ENCODE results near the gene UTF1.
"Not testable (repeated sequence)": the region's sequence is repeated elsewhere in the genome, so short reads cannot be mapped to it uniquely, and the experiment has no call there.

Gene UTF1

DNA sequence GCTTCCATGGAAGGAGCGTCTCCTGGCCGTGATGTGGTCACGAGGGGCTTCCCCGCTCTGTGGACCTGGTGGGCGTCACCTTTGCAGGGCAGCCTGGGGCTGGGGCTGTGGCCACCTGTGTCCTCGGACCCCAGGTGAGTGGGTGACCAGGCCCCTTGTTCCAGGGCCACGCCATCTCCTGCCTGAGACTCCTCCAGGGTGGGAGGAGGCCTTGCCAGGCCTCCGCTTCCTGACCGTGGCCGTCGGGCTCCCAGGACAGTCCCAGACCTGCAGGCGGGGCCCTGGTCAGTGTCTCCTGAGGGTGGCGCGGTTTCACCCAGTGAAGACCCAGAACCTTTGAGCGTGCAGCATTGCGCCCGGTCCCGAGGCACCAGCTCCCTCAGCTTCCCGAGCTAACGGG is 20.4 kb upstream of the UTF1 start:
- DNase-seq (ENCODE audit: low read depth) = no peak

DNA sequence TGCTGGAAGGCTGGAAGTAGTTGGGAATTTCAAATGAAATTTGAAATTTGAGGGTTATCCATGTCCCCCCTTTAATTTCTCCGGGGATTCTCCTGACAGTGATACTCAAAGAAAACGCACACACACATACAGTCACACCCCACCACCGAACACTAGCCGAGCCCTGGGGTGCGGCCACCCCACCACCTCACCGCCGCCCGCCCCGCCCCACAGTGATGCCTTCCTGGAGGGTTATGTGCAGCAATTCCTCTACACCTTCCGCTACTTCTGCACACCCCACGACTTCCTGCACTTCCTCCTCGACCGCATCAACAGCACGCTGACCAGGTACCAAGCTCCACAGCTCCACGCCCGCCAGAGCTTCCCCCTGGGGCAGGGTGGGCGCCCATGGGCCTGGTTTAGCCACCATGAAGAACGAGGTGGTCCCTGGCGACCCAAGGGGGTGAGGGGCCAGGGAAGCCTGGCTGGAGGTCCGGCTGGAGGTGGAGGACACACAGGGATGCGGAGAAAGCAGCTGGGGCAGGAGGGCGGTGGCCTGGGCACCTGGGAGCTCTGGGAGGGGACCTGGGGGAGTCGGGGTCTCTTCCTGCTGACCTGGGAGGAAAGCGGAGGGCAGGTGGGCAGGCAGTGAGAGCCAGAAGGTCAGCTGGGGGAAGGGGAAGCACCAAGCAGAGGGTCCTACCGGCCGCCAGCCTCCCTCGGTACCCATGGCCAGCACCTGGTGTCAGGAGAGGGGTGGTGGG is 19.4 kb upstream of the UTF1 start:
- DNase-seq (ENCODE audit: low read depth) = no peak

DNA sequence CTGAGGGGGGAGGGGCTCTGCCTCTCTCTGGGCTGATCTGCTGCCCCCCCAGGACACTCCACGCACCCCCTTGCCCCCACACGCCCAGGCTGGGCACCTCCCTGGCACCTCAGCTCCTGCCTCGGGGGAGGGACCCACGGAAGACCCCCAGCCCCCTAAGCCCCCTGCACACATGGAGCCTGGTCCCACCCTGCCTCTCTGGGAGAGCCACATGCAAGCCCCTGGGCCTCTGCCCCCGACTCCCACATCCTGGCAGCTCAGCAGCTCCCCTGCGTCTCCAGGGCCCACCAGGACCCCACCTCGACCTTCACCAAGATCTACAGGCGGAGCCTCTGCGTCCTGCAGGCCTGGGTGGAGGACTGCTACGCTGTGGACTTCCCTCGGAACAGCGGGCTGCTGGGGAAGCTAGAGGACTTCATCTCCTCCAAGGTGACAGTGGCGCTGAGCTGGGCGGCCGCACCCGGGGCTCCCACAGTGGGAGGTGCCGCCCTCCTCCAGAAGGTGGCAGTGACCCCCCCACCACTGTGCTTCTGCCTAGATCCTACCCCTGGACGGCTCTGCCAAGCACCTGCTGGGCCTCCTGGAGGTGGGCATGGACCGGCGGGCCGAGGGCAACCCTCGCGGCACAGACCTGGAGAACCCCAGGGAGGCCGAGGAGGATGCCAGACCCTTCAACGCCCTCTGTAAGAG is 18.7 kb upstream of the UTF1 start:
- DNase-seq (ENCODE audit: low read depth) = no peak

DNA sequence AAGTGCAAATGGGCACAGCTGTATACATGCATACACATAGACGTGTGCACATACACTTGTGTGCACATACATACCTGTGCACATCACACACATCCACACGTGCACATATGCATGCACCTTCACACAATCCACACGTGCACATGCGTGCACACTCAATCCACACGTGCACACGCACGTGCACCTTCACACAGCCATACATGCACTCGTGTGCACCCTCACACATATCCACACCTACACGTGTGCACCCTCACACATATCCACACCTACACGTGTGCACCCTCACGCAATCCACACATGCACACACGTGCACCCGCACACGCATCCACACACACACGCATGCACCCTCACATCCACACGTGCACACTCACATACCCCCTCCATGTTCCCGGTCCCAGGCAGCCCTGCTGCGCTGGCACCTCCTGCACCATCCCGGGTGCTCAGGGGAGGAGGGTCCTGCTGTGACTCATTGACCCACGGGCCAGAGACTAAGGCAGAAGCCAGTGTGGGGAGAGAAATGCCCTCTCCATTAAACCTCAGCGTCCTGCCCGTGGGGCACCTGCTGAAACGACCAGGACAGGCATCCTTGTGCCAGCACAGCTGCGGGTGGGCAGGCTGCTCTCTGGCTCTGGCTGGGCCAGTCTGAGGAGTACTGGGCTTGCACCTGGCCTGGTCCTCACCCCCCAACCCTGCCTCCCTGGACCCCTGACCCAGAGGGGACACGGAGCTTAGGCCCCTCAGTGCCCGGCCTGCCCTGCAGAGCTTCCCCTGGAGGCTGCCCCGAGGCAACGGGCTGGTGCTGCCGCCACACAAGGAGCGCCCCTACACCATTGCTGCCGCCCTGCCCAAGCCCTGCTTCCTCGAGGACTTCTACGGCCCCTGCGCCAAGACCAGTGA is 17.8 kb upstream of the UTF1 start:
- no peak for DNase-seq (ENCODE audit: low read depth)

DNA sequence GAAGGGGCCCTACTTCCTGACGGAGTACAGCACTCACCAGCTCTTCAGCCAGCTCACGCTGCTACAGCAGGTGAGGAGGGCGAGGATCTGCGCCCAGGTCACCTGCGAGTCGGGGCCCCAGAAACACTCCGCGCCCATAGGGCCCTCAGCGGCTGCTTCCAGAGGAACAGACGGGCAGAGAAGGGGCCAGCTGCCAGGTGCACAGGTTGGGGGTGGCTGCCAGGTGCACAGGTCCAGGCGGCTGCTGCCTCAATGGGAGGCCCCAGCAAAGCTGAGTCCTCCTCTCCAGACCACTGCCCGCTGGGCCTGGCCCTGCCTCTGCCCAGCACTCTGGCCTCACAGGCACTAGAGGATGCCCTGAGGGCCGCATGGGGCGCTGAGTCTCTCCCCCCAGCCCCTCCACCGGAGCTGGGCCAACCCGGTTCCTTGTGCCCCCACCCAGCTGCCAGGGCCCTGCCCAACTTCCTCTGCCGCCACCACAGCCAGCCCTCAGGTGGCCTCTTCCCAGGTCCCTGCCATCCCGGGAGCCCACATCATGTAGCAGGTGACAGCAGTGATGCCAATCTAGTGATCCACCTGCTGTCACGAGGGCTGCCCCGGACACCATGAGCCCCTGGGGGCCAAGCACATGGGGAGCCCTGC is 17.0 kb upstream of the UTF1 start:
- no peak for DNase-seq (ENCODE audit: low read depth)

DNA sequence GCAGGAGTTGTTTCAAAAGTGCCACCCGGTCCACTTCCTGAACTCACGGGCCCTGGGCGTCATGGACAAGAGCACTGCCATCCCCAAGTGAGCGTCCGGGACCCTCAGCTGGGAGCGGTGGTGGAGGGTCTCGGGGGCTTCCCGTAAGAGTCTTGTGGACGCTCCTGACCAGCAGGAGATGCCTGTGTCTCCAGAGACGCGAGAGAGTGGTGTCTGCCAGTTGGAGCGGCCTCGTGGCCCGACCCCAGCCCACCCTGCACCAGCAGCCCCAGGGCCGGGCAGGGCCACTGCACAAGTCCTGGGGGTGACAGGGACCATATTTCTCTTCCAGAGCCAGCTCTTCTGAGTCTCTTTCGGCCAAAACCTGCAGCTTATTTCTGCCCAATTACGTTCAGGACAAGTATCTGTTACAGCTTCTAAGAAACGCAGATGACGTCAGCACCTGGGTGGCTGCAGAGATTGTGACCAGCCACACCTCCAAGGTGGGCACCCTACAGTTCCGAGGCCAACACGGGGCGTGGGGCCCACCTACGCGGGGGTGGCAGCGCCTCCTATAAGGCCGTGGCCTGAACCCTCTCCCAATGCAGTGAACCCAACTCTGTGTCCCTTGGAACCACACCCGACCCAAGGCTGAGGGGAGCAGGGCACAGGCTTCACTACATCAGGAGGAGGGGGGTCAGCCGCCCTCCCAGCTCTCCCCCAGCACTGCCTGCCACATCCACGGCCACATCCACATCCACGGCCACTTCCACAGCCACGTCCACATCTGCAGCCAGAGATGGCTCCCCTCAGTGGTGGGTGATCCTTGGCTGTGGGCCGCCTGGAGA is 16.2 kb upstream of the UTF1 start:
- no peak for DNase-seq (ENCODE audit: low read depth)

DNA sequence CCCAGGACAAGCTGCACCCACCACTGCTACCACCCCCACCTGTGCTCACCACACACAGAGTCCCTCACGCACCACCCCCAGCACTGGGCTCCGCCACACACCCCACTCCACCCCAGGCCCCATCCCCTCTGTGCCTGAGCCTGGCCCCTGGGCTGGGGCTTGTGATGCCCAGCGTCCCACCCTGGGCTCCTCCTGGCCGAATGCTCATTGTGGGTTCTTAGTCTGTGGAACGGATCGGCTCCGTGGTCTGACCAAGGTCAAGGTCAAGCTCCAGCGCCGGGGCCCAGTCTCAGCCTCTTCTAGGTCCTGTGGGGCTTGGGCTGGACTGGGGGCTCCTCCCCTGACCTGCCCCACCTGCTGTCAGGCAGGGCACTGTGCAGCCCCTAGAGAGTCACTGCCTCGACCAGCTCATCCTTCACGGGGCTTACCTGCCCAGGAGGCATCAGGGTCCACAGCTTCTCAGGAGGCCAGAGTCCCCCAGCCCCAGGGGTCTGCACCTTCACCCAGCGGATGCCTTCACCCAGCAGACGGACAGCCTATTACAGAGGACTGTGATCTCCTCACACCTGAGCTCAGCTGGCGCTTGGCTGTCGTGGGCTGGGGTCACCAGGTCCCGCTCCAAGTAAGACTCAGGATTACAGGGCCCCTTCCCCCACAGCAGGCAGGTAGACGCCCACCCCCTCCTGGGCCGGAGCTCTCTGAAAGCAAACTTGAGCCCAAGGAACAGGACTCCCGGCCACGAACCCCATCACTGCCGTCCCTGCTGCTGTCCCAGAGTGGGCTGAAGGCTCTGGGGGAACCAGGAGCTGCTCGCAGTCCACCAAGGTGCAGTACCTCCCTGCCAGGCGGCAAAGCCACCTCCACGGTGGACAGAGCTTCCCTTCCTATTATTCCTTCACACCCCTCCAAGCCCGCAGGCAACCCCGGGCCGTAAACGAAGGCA is 15.3 kb upstream of the UTF1 start:
- DNase-seq (ENCODE audit: low read depth) = no peak

- DNase-seq (ENCODE audit: low read depth) = no peak
These were observed 14.4 kb upstream of the UTF1 start for GRCh38 chr10:133215586-133215985.

GRCh38 chr10:133216776-133217175 is 13.2 kb upstream of the UTF1 start:
- DNase-seq (ENCODE audit: low read depth) = no peak

- DNase-seq (ENCODE audit: low read depth) = no peak
These were observed 12.0 kb upstream of the UTF1 start for GRCh38 chr10:133217800-133218589.

DNA sequence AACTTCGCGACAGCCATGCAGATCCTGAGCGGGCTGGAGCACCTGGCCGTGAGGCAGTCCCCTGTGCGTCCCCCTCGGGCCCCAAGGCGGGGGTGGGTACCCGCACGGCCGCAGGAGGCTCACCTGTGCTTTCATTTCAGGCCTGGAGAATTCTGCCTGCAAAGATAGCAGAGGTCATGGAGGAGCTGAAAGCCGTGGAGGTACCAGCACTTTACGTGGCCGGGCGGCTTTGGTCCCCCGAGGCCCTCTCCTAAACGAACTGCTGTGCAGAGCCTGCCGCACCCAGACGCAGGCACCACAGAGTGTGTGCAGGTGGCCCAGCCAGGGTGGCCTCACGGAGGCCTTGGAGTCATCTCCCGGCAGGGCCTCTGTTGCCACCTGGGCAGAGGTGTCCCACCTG is 11.1 kb upstream of the UTF1 start:
- DNase-seq (ENCODE audit: low read depth) = no peak

GRCh38 chr10:133219782-133220181 is 10.2 kb upstream of the UTF1 start:
- DNase-seq (ENCODE audit: low read depth) = no peak

DNA sequence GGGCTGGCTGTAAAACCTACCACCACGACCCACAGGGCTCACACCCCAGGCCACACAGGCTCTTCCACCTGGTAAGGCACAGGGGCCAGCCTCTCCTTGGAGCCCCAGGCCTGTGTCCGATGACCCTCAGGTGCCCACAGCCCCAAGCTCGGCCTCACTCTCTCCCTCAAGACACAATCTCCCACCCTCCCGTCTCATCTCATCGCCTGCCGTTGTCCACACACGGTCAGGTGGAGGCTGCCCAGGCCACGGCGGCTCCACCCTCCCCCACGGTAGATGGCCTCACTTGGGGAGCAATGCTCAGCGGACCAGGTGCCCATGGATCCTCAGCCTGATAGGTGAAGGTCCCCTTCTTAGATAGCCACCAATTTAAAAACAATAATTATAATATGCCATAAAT is 8.7 kb upstream of the UTF1 start:
- DNase-seq (ENCODE audit: low read depth) = no peak

DNA sequence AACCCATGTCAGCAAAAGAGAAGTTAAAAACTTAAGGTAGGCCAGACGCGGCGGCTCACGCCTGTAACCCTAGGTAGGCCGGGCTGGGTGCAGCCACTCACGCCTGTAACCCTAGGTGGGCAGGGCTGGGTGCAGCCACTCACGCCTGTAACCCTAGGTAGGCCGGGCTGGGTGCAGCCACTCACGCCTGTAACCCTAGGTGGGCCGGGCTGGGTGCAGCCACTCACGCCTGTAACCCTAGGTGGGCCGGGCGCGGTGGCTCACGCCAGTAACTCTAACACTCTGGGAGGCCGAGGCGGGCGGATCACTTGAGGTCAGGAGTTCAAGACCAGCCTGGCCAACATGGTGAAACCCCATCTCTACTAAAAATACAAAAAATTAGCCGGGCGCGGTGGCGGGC is 8.3 kb upstream of the UTF1 start:
- not testable (repeated sequence) for DNase-seq (ENCODE audit: low read depth)

GRCh38 chr10:133224076-133224475 is 5.9 kb upstream of the UTF1 start:
- DNase-seq (ENCODE audit: low read depth) = no peak

- DNase-seq (ENCODE audit: low read depth) = peak; percentile 85
These were observed 5.2 kb upstream of the UTF1 start for GRCh38 chr10:133224756-133225372.

GRCh38 chr10:133225707-133226191 is 4.3 kb upstream of the UTF1 start:
- no peak for DNase-seq (ENCODE audit: low read depth)

GRCh38 chr10:133226251-133226808 is 3.7 kb upstream of the UTF1 start:
- no peak for DNase-seq (ENCODE audit: low read depth)
